ENCODE measurements around the gene ZFYVE27. TPM values are rescaled to one million over a fixed set of nuclear protein-coding genes. Genes with fewer than 3 reads are reported as not detected.

The ZFYVE27 gene
- total RNA-seq, 2 donors from 2014 or later = 24.8 to 25.5 TPM

GRCh38 chr10:97740613-97741012 lies 3.7 kb downstream of the ZFYVE27 start:
- Histone ChIP-seq H3K4me3 (no peak overlapping the region), H3K9me3 (no peaks in the 10 kb centered on the region), H3K4me1 (ENCODE audit: control insufficient read depth in 1 of 2, low read depth in 2 of 2) (peaks cover 8 to 24% of the 10 kb centered on the region in 2 donors), H3K36me3 (peaks cover 20% of the 10 kb centered on the region), H3K27me3 (replicated peaks; ENCODE audit: insufficient read depth) (no peaks in the 10 kb centered on the region), H3K27ac (no peak overlapping the region)
- TF ChIP-seq, protein P1, sequence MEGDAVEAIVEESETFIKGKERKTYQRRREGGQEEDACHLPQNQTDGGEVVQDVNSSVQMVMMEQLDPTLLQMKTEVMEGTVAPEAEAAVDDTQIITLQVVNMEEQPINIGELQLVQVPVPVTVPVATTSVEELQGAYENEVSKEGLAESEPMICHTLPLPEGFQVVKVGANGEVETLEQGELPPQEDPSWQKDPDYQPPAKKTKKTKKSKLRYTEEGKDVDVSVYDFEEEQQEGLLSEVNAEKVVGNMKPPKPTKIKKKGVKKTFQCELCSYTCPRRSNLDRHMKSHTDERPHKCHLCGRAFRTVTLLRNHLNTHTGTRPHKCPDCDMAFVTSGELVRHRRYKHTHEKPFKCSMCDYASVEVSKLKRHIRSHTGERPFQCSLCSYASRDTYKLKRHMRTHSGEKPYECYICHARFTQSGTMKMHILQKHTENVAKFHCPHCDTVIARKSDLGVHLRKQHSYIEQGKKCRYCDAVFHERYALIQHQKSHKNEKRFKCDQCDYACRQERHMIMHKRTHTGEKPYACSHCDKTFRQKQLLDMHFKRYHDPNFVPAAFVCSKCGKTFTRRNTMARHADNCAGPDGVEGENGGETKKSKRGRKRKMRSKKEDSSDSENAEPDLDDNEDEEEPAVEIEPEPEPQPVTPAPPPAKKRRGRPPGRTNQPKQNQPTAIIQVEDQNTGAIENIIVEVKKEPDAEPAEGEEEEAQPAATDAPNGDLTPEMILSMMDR (IDR thresholded peaks at IDR 0.05) = no peak
- no peak for ATAC-seq (ENCODE audit: insufficient number of reproducible peaks, low FRiP score, low read depth)
- DNase-seq (ENCODE audit: low spot score) = no peak

DNA sequence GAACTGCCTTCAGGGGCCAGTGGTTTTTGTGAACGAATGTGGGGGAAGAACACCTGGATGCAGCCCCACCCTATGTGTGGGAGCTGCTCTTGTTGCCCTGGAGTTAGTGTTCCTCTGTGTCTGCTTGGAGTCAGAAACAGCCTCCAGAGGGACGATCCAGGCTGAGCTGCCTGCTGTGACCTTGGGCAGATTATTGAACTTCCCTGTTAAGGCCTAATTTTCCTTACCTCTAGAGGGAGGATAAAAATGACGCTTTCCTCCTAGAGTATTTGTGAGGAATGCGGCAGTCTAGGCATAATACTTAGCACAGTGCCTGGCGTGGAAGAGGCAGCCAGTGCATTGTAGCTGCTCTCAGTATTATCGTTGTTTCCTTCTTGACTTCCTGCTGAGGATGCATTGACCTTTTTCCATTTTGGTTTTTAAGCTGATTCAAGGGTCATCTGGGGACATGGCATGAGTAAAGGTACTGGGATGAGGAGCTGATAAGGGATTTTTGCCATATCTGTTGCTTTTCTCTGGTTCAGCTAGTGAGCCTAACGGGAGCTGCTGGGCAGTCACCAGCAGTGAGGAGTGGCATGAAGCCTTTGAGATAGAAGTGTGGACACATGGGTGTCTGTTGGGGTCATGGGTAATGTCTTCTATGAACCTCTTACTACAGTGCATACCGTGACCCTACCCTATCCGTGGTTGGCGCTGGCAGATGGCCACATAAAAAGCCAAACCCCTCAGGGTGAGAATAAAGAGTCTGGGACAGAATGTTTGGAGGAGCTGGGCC lies 6.4 kb downstream of the ZFYVE27 start:
- Histone ChIP-seq H3K4me1 (ENCODE audit: control insufficient read depth in 1 of 2, low read depth in 2 of 2) (peaks cover 4 to 12% of the 10 kb centered on the region in 2 donors), H3K4me3 (no peak overlapping the region), H3K36me3 (peaks cover 27% of the 10 kb centered on the region), H3K9me3 (no peaks in the 10 kb centered on the region), H3K27ac (no peak overlapping the region), H3K27me3 (replicated peaks; ENCODE audit: insufficient read depth) (no peaks in the 10 kb centered on the region)
- ATAC-seq (ENCODE audit: insufficient number of reproducible peaks, low FRiP score, low read depth) = no peak
- TF ChIP-seq, protein P1 (IDR thresholded peaks at IDR 0.05) = no peak
- no peak for DNase-seq (ENCODE audit: low spot score)

DNA sequence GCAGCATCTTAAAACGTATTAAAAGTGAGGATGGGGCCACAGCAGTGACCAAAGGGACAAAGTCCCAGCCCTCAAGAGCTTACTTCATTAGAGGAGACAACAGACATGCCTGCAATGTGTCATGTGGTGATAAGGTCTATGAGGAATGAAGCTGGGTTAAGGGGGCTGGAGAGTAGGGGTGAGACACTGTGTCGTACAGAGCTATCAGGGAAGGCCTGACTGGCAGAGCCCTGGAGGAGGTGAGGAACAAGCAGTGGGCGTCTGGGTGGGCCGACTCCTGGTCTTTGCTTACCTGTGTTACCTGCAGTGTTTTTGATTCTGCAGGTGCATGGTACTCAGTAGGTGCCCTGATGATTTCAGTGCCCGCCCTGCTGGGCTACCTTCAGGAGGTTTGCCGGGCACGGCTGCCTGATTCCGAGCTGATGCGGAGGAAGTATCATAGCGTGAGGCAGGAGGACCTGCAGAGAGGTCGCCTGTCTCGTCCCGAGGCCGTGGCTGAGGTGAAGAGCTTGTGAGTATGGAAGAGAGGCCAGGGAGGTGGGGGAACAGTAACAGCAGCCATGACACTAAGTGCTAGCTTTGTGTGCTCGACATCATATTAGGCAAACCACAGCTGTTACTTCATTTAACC lies 7.6 kb downstream of the ZFYVE27 start:
- Histone ChIP-seq H3K9me3 (no peaks in the 10 kb centered on the region), H3K4me1 (ENCODE audit: control insufficient read depth in 1 of 2, low read depth in 2 of 2) (peaks cover 0 to 4% of the 10 kb centered on the region in 2 donors), H3K36me3 (peaks cover 32% of the 10 kb centered on the region), H3K27ac (no peak overlapping the region), H3K4me3 (no peak overlapping the region), H3K27me3 (replicated peaks; ENCODE audit: insufficient read depth) (no peaks in the 10 kb centered on the region)
- TF ChIP-seq, protein P1 (IDR thresholded peaks at IDR 0.05) = no peak
- DNase-seq (ENCODE audit: low spot score) (no peak), ATAC-seq (ENCODE audit: insufficient number of reproducible peaks, low FRiP score, low read depth) (no peak)

GRCh38 chr10:97747573-97747972 lies 10.6 kb downstream of the ZFYVE27 start:
- Histone ChIP-seq H3K4me1 (ENCODE audit: control insufficient read depth in 1 of 2, low read depth in 2 of 2) (no peaks in the 10 kb centered on the region), H3K9me3 (no peaks in the 10 kb centered on the region), H3K27ac (no peak overlapping the region), H3K27me3 (replicated peaks; ENCODE audit: insufficient read depth) (no peaks in the 10 kb centered on the region), H3K36me3 (peaks cover 60% of the 10 kb centered on the region), H3K4me3 (no peak overlapping the region)
- ATAC-seq (ENCODE audit: insufficient number of reproducible peaks, low FRiP score, low read depth) (no peak), DNase-seq (ENCODE audit: low spot score) (no peak)
- TF ChIP-seq, protein P1 (IDR thresholded peaks at IDR 0.05) = no peak

- no peaks in the 10 kb centered on the region for H3K27me3 ChIP-seq (replicated peaks; ENCODE audit: insufficient read depth)
- TF ChIP-seq, protein P1 (IDR thresholded peaks at IDR 0.05) = no peak
- DNase-seq (ENCODE audit: low spot score) = no peak
- no peak overlapping the region for H3K4me3 ChIP-seq
- peaks cover 61% of the 10 kb centered on the region for H3K36me3 ChIP-seq
- H3K9me3 ChIP-seq = no peaks in the 10 kb centered on the region
- H3K4me1 ChIP-seq (ENCODE audit: control insufficient read depth in 1 of 2, low read depth in 2 of 2) = no peaks in the 10 kb centered on the region
- no peak overlapping the region for H3K27ac ChIP-seq
- no peak for ATAC-seq (ENCODE audit: insufficient number of reproducible peaks, low FRiP score, low read depth)
Observed at GRCh38 chr10:97748116-97748515, 11.2 kb downstream of the ZFYVE27 start.

All from thoracic aorta (tissue), 2 donors.